SK-N-SH treated with all-trans-retinoic acid at 6 μM for 48 hours (cell line): Measurements from ENCODE around the gene ANKS1A.

Experiments
- ATAC-seq: fragments of 200-7000 bp; cut with Tn5 transposase; 3 replicates; pipeline ENCODE4 v1.9.1; 2020; ENCODE audit warnings: mild to moderate bottlenecking, moderate library complexity
- ARNTL ChIP-seq: fragments of 450-650 bp; formaldehyde crosslinking; IDR thresholded peaks from 2 replicates; pipeline ENCODE4 v1.5.0; 2020; ENCODE audit warnings: low read depth, mild to moderate bottlenecking, moderate library complexity, borderline replicate concordance
- BACH2 ChIP-seq: fragments of 250-450 bp; sonication (Bioruptor Pico); IDR thresholded peaks from 2 replicates; pipeline ENCODE4 v1.9.0; 2021; ENCODE audit warnings: mild to moderate bottlenecking, borderline replicate concordance
- CSDC2 ChIP-seq: fragments of 250-450 bp; sonication (Bioruptor Pico); IDR thresholded peaks from 2 replicates; pipeline ENCODE4 v1.5.0; 2020; ENCODE audit warnings: mild to moderate bottlenecking, moderate library complexity
- ESRRG ChIP-seq: fragments of 250-450 bp; sonication (Bioruptor Pico); IDR thresholded peaks from 2 replicates; pipeline ENCODE4 v1.6.1; 2021; ENCODE audit warnings: mild to moderate bottlenecking
- GLIS3 ChIP-seq: fragments of 250-450 bp; sonication (Bioruptor Pico); IDR thresholded peaks from 2 replicates; pipeline ENCODE4 v1.5.0; 2020; ENCODE audit warnings: mild to moderate bottlenecking, moderate library complexity
- OSR1 ChIP-seq: fragments of 250-450 bp; sonication (Bioruptor Pico); IDR thresholded peaks from 2 replicates; pipeline ENCODE4 v1.8.0; 2022; ENCODE audit warnings: moderate library complexity, mild to moderate bottlenecking, inconsistent platforms
- PPARA ChIP-seq: fragments of 250-450 bp; sonication (Bioruptor Pico); IDR thresholded peaks from 2 replicates; pipeline ENCODE4 v1.5.0; 2020; ENCODE audit warnings: mild to moderate bottlenecking, borderline replicate concordance
- RARB ChIP-seq: fragments of 250-450 bp; sonication (Bioruptor Pico); IDR thresholded peaks from 2 replicates; pipeline ENCODE4 v1.8.0; 2021; ENCODE audit warnings: mild to moderate bottlenecking, moderate library complexity
- SNAI2 ChIP-seq: fragments of 250-450 bp; sonication (Bioruptor Pico); IDR thresholded peaks from 2 replicates; pipeline ENCODE4 v1.5.0; 2020; ENCODE audit warnings: mild to moderate bottlenecking, moderate library complexity
- TCF4 ChIP-seq: fragments of 250-450 bp; sonication (Bioruptor Pico); IDR thresholded peaks from 2 replicates; pipeline ENCODE4 v1.8.0; 2021; ENCODE audit warnings: mild to moderate bottlenecking, moderate library complexity, borderline replicate concordance
- TOX ChIP-seq: fragments of 250-450 bp; sonication (Bioruptor Pico); IDR thresholded peaks from 2 replicates; pipeline ENCODE4 v1.8.0; 2021; ENCODE audit warnings: mild to moderate bottlenecking, moderate library complexity, borderline replicate concordance
- ZC3H10 ChIP-seq: fragments of 250-450 bp; sonication (Bioruptor Pico); IDR thresholded peaks from 2 replicates; pipeline ENCODE4 v1.5.1; 2021; ENCODE audit warnings: mild to moderate bottlenecking, moderate library complexity
- ZFP3 ChIP-seq: fragments of 250-450 bp; sonication (Bioruptor Pico); IDR thresholded peaks from 2 replicates; pipeline ENCODE4 v1.5.0; 2020; ENCODE audit warnings: mild to moderate bottlenecking, moderate library complexity
- ZFP30 ChIP-seq: fragments of 450-650 bp; formaldehyde crosslinking; IDR thresholded peaks from 2 replicates; pipeline ENCODE4 v1.5.0; 2022; ENCODE audit warnings: mild to moderate bottlenecking, moderate library complexity
- ZNF565 ChIP-seq: fragments of 450-650 bp; formaldehyde crosslinking; conservative IDR thresholded peaks from 2 replicates; pipeline ENCODE4 v1.5.0; 2020; ENCODE audit warnings: low read depth, mild to moderate bottlenecking, moderate library complexity
- ZNF70 ChIP-seq: fragments of 450-650 bp; formaldehyde crosslinking; IDR thresholded peaks from 2 replicates; pipeline ENCODE4 v1.5.0; 2020; ENCODE audit warnings: mild to moderate bottlenecking, moderate library complexity
- ZNF8 ChIP-seq: fragments of 450-650 bp; formaldehyde crosslinking; IDR thresholded peaks from 2 replicates; pipeline ENCODE4 v1.5.0; 2020; ENCODE audit warnings: mild to moderate bottlenecking, moderate library complexity
- TF ChIP-seq, protein P1 (sequence below): fragments of 250-450 bp; sonication (Bioruptor Pico); IDR thresholded peaks from 2 replicates; pipeline ENCODE4 v1.5.1; 2020; ENCODE audit warnings: low read depth, mild to moderate bottlenecking, moderate library complexity
- TF ChIP-seq, protein P2 (sequence below): fragments of 250-450 bp; sonication (Bioruptor Pico); IDR thresholded peaks from 2 replicates; pipeline ENCODE4 v1.8.0; 2020; ENCODE audit warnings: mild to moderate bottlenecking, moderate library complexity, borderline replicate concordance
- TF ChIP-seq, protein P3 (sequence below): fragments of 250-450 bp; sonication (Bioruptor Pico); IDR thresholded peaks from 2 replicates; pipeline ENCODE4 v1.8.0; 2021; ENCODE audit warnings: low read depth, mild to moderate bottlenecking, moderate library complexity, borderline replicate concordance
- TF ChIP-seq, protein P4 (sequence below): fragments of 250-450 bp; sonication (Bioruptor Pico); IDR thresholded peaks from 2 replicates; pipeline ENCODE4 v1.5.1; 2021; ENCODE audit warnings: mild to moderate bottlenecking, moderate library complexity

ANKS1A gene

DNA sequence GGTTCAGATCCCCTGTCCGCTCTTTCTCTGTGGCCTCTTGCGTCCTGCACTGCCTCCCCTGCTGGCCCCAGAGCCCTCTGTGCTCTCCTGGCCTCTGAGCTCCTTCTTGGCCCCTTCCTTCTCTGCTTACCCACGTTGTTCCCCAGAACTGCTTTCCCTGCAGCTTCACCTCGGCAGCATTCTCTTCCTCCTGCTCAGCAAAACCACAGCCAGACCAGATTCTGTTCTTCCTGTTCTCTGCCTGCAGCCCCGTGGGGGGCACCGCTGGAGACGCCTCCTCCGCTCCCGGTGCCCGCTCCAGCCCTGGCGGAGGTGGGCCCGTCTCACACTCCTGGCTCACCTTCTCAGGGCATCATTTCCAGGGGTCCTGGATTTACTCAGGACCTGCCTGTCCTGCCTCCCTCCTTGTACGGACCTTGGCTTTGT is 192.4 kb downstream of the ANKS1A start (continued):
- TF ChIP-seq, protein P1, sequence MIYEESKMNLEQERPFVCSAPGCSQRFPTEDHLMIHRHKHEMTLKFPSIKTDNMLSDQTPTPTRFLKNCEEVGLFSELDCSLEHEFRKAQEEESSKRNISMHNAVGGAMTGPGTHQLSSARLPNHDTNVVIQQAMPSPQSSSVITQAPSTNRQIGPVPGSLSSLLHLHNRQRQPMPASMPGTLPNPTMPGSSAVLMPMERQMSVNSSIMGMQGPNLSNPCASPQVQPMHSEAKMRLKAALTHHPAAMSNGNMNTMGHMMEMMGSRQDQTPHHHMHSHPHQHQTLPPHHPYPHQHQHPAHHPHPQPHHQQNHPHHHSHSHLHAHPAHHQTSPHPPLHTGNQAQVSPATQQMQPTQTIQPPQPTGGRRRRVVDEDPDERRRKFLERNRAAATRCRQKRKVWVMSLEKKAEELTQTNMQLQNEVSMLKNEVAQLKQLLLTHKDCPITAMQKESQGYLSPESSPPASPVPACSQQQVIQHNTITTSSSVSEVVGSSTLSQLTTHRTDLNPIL (CRISPR knock-in tag) = no peak
- TF ChIP-seq, protein P2, sequence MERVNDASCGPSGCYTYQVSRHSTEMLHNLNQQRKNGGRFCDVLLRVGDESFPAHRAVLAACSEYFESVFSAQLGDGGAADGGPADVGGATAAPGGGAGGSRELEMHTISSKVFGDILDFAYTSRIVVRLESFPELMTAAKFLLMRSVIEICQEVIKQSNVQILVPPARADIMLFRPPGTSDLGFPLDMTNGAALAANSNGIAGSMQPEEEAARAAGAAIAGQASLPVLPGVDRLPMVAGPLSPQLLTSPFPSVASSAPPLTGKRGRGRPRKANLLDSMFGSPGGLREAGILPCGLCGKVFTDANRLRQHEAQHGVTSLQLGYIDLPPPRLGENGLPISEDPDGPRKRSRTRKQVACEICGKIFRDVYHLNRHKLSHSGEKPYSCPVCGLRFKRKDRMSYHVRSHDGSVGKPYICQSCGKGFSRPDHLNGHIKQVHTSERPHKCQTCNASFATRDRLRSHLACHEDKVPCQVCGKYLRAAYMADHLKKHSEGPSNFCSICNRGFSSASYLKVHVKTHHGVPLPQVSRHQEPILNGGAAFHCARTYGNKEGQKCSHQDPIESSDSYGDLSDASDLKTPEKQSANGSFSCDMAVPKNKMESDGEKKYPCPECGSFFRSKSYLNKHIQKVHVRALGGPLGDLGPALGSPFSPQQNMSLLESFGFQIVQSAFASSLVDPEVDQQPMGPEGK (CRISPR knock-in tag) = no peak
- no peak for TF ChIP-seq PPARA (CRISPR knock-in tag)
- no peak for TF ChIP-seq OSR1 (CRISPR knock-in tag)
- no peak for TF ChIP-seq ZNF70 (CRISPR knock-in tag)
- TF ChIP-seq ZC3H10 = no peak

DNA sequence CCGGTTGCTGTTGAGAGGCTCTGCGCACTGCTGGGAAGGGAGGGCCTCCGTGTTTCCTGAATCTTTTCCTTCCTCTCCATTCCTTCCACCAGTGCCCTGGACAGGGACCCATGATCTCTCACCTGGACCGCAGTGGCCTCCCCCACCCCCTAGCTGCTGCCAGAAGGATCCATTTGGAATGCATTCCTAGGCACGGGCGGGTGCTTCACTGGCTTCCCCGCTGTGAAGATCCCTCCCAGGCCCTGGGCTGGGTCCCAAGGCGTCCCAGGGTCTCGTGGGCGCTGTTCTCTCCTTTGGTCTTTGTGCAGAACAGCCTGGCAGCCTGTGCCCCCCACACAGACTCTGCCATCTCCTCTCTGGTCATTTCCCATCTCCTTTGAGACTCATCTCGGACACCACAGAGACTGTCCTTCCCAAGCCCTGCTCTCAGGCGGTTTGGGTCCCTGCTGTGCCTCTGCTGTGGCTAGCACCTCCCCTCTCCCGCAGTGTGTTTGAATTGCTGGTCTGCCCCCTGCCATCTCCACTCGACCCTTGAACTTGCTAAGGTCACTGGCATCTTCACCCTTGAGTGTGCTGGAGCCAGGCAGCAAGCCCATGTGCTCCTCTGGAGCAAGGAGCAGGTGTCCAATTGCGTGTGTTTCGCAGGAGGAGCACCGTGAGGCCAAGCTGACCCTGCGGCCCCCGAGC is 193.1 kb downstream of the ANKS1A start:
- no peak for ATAC-seq
- TF ChIP-seq GLIS3 (CRISPR knock-in tag) (no peak), ZFP30 (CRISPR knock-in tag) (no peak), SNAI2 (CRISPR knock-in tag) (no peak), ZNF565 (no peak)

DNA sequence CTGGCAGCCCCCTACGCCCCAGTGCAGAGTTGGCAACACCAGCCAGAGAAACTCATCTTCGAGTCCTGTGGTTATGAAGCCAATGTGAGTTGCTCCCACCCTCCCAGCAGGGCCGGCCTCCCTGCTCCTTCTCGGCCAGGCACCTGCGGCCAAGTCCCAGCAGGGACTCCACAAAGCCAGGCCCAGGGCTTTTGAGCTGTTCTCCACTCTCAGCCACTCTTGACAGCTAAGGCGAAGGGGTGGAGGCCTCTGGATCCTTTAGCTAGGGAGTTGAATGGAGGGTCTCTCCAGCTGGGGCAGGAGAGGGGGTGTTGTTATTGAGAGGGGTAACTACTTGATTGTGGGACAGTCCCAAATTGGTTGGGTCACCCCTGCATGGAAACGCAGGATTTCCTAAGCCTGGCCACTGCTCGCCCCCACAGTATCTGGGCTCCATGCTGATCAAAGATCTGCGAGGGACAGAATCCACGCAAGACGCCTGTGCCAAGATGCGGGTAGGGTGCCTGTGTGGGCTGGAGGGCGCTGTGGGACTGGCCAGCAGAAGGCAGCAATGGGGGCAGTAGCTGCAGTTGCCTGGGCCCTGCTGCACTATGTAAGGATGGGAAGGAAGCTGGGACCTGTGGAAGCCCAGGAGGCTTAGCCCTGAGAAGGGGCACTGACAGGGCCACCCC is 193.8 kb downstream of the ANKS1A start:
- ATAC-seq = no peak
- TF ChIP-seq CSDC2 (CRISPR knock-in tag) = no peak
- no peak for TF ChIP-seq ZFP3 (CRISPR knock-in tag)
- no peak for TF ChIP-seq ESRRG (CRISPR knock-in tag)
- TF ChIP-seq TOX (CRISPR knock-in tag) = no peak
- no peak for TF ChIP-seq GLIS3 (CRISPR knock-in tag)
- no peak for TF ChIP-seq RARB (CRISPR knock-in tag)
- no peak for TF ChIP-seq ARNTL (CRISPR knock-in tag)
- TF ChIP-seq ZNF8 (CRISPR knock-in tag) = no peak
- TF ChIP-seq ZFP30 (CRISPR knock-in tag) = no peak
- TF ChIP-seq OSR1 (CRISPR knock-in tag) = no peak
- TF ChIP-seq, all 23 proteins: peak for 0

DNA sequence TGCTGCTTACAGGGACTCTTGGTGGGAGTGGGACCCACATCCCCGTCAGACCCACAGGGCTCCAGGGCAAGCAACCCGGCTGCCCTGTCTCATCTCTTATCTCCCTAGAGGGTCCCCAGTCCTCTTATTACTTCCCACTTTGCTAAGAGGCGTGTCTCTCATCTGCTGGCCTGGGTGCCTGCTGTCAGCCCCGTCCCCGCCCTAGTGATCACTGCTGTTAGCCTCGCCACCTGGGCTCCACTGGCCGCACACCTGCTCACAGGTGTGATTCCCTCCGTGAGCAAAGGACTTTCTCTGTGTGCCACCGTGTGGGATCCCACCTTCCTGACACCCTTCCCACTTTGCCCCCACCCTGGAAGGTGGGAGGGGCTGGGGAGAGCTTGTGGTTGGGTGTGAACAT is 194.5 kb downstream of the ANKS1A start:
- TF ChIP-seq RARB (CRISPR knock-in tag) (no peak), TCF4 (CRISPR knock-in tag) (no peak), BACH2 (CRISPR knock-in tag) (no peak), ZFP3 (CRISPR knock-in tag) (no peak)
- ATAC-seq = no peak

DNA sequence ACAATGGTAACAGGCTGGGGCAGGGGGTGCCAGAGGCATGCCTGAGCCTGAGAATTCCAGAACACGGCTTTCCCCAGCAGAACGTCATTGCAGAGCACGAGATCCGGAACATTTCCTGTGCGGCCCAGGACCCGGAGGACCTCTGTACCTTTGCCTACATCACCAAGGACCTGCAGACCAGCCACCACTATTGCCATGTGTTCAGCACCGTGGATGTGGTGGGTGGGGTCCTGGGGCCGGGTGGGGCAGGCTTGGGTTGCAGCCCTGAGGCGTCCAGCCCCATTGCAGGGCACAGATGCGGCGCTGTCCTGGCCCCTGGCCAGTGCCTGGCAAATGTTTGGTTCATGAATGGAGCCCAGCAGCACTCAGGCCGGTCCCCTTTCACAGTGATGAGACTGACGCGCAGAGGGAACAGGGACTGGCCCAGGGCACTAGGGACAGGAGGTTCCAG is 195.0 kb downstream of the ANKS1A start:
- no peak for ATAC-seq
- TF ChIP-seq ZC3H10 (no peak), ESRRG (CRISPR knock-in tag) (no peak), ZNF565 (no peak), TOX (CRISPR knock-in tag) (no peak), ZNF8 (CRISPR knock-in tag) (no peak), RARB (CRISPR knock-in tag) (no peak), SNAI2 (CRISPR knock-in tag) (no peak), TCF4 (CRISPR knock-in tag) (no peak)
- TF ChIP-seq, protein P3, sequence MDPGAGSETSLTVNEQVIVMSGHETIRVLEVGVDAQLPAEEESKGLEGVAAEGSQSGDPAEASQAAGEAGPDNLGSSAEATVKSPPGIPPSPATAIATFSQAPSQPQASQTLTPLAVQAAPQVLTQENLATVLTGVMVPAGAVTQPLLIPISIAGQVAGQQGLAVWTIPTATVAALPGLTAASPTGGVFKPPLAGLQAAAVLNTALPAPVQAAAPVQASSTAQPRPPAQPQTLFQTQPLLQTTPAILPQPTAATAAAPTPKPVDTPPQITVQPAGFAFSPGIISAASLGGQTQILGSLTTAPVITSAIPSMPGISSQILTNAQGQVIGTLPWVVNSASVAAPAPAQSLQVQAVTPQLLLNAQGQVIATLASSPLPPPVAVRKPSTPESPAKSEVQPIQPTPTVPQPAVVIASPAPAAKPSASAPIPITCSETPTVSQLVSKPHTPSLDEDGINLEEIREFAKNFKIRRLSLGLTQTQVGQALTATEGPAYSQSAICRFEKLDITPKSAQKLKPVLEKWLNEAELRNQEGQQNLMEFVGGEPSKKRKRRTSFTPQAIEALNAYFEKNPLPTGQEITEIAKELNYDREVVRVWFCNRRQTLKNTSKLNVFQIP = no peak
- TF ChIP-seq, protein P4, sequence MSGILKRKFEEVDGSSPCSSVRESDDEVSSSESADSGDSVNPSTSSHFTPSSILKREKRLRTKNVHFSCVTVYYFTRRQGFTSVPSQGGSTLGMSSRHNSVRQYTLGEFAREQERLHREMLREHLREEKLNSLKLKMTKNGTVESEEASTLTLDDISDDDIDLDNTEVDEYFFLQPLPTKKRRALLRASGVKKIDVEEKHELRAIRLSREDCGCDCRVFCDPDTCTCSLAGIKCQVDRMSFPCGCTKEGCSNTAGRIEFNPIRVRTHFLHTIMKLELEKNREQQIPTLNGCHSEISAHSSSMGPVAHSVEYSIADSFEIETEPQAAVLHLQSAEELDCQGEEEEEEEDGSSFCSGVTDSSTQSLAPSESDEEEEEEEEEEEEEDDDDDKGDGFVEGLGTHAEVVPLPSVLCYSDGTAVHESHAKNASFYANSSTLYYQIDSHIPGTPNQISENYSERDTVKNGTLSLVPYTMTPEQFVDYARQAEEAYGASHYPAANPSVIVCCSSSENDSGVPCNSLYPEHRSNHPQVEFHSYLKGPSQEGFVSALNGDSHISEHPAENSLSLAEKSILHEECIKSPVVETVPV (CRISPR knock-in tag) = no peak
- TF ChIP-seq, protein P1 (CRISPR knock-in tag) = no peak
